Stimulated activated CD8-positive, alpha-beta memory T cell treated with anti-CD3 and anti-CD28 coated beads, Interleukin-4, amount 100 ng/mL, for 4 hours (primary cell): ENCODE data around the gene CABS1.

ENCODE experiments used
- DNase-seq, 2 donors: peaks; one replicate each; pipeline ENCODE4 v3.0.0-alpha.2; 2020; ENCODE audit warnings: low read depth in 2 of 2, low spot score in 1 of 2

CABS1 gene

DNA sequence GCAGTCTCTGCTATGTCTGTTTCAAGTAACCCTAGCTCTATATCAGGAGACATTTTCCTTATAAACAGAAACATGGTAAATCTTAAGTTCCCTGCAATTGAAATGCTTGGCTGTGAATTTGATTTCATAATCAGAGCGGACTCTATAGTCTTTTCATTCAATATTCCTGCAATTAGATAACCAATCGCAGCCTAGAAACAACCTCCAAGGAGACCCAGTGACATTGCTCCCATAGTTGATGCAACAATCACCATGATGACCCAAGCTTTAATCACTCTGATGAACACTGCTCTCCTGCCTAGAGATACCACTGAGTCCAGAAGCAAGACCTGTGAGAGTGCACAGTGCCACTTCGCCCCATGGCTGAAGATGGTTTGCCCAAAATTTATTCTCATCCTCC lies at the start of gene CABS1:
CABS1 (plus strand) TSS at position 301 of the 400 bp plus-strand sequence; CDS start at position 360, 59 bp downstream.
- DNase-seq = no peak

DNA sequence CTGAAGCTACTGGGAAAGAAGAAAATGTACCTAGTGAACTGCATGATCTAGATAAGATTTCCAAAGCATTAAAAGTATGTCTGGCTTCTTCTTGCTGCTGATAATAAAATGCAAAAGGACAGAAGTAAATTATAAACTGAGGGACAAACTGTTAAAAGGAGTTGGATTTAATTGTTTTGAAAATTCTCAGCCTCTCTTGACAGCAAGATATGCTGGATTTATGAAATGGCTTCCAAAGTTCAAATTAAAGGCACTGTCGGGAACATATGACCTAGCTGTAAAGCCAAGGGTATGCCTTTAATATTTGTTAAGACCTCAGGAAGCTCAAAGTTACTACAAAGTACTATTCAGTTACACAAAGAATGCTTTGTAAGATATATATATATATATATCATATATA lies 46.1 kb upstream of the CABS1 start:
- no peak for DNase-seq

- no peak for DNase-seq
Measured at GRCh38 chr4:70291341-70291740, 43.4 kb upstream of the CABS1 start.

GRCh38 chr4:70297576-70297975 lies 37.2 kb upstream of the CABS1 start:
- DNase-seq = no peak

GRCh38 chr4:70298051-70298450 lies 36.7 kb upstream of the CABS1 start:
- DNase-seq = no peak

- DNase-seq = no peak
Measured at GRCh38 chr4:70299643-70300042, 35.1 kb upstream of the CABS1 start.

GRCh38 chr4:70300215-70300614 lies 34.6 kb upstream of the CABS1 start:
- no peak for DNase-seq

GRCh38 chr4:70303090-70303489 lies 31.7 kb upstream of the CABS1 start:
- no peak for DNase-seq

DNA sequence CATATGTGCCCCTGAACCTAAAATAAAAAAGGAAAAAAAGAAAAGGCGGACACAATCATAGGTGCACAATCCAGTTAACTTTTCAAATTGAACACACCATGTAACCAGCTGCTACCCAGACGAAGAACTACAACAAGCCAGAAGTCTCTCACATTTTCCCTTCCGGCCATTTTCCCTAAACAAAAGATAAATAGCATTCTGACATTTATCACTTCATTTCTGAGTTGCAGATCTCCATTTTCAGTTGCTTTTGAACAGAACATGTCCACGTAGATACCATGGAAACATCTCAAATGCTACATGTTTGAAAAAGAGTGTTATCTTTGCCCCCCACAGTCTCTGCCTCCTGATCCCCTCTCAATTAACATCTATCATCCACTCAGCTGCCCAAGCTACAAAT lies 29.2 kb upstream of the CABS1 start:
- no peak for DNase-seq

GRCh38 chr4:70306076-70306475 lies 28.7 kb upstream of the CABS1 start:
- DNase-seq = no peak

- DNase-seq = no peak
Measured at GRCh38 chr4:70313736-70314135, 21.0 kb upstream of the CABS1 start.

DNA sequence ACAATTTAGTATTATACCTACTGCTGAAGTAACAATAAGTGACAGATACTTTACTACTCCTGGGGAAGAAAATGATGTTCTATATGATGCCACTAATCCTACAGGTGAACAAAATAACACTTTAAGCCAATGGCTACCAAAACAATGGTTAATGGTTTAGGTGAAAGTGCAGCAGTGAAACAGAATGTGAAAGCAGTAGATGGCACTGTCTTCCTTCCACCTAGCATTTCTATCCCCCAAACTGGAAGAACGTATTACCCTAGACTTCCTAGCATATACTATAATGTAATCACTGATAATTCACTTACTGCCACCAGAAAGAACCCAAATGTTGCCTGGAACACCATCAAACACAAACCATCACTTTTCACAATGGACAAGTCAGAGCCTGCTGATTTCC lies 18.9 kb upstream of the CABS1 start:
- no peak for DNase-seq

GRCh38 chr4:70326052-70326451 lies 8.7 kb upstream of the CABS1 start:
- no peak for DNase-seq

DNA sequence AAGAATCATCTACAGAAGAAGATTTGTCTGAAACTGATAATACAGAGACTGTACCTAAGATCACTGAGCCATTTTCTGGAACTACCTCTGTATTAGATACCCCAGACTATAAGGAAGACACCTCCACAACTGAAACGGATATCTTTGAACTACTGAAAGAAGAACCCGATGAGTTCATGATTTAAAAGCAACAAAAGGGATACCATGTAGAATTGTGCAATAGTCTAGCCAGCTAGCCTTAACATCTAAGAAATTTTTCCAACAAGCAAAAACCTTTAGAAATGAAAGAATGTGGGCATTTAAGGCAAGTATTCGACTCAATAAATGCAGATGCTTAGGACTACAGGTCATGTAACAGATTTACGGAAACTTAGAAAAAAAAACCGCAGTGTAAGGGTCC lies 1.3 kb downstream of the CABS1 start:
- no peak for DNase-seq

DNA sequence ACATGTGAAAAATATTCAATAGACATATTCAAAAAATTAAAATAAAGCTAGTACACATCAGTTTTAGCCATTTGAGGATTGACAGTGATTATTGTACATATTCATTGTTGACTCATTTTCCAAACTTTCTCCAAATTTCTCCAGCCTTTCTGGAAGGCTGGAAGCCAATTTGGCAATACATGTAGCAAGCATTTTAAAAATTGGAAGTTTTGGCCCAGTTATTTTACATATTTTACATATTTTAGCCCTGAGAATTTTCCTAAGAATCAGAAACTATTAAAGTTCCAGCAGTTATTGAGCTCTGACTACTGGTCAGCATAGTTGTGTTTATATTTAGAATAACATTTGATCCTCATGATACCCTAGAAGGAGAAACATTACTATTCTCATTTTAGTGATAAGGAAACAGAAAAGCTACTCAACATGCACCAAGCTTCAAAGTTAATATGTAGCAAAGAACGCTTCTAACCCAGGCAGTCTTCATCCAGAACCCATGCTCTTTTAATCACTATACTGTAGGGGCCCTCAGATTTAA lies 3.2 kb downstream of the CABS1 start:
- DNase-seq = no peak

GRCh38 chr4:70356185-70356584 lies 21.4 kb downstream of the CABS1 start:
- no peak for DNase-seq

DNA sequence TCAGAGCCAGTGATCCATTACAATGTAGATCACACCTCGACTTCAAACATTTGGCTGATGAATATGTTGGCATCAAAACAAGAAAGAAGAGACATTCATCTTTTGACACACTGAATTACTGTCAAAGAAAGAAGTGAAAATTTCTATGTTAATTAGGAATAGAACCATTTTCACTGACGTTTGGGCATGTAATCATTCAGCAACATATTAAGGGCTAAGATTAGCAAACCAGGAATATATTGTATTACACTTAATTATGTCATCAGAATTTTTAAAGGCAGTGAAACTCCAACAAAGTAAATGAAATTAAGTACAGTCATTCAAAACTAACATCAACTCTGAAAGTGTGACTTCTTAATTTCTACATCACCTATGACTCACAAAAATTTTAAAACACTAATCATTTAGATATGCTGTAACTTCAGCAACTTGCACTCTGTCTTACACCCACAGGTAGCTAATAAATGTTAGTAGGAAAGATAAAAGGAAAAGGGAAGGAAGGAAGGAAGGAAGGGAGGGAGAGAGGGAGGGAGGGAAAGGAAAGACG lies 24.4 kb downstream of the CABS1 start:
- DNase-seq = no peak

DNA sequence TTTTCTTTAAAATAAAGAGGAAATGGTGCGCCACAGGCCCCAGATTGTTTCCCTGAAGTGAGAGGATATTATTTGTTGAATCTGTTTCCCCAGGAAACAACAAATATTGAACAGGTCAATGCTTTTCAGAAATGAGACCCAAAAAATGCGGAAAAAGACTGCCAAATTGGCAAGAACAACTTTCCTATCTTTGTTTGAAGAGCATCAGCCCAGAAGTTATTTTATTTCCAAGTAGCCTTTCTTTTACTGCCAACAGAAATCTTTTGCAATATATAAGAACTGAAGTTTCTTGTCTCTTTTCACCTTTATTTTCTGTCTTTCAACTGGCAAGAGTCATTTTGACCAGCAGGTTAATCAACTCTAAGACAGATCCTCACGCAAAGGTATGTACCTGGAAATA lies 25.7 kb downstream of the CABS1 start, which contains the start of gene SMR3A:
SMR3A (plus strand) TSS at position 301 of the 400 bp plus-strand sequence. CDS start 1,356 bp downstream, outside the sequence.
- no peak for DNase-seq

DNA sequence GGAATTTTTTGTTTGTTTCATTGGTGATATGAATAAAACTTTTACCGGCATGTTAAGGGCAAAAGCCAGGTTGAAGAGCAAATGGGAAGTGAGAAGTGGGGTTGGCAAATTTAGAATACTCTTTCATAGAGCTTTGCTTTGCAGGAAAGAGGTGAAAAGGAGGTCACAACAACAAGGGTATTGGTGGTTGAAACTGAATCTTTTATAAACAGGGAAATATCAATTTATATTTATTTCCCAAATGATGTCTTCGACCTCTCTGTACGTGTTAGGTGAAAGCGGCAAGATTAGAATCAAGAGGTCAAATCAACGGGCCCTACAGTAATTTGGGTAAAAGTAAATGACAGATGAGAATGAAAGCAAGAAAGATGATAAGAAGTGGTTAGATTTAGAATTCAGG lies 29.2 kb downstream of the CABS1 start:
- no peak for DNase-seq

DNA sequence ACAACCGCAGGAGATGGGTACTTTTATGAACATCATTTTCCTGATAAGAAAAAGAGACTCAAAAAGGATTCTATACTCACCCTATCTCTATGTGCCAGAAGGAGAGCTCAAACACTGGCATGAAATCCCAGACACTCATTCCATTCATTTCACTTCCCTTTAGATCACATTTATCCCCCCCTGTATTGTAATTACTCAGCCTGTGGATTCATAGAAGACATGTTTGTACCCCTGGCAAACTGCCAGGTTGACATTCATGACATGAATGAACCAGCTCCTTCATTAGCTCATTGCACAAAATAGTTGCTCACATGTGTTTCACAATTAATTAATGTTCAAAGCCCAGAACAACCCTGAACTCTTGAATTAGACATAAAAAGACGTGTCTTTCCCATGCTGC lies 30.7 kb downstream of the CABS1 start:
- no peak for DNase-seq

DNA sequence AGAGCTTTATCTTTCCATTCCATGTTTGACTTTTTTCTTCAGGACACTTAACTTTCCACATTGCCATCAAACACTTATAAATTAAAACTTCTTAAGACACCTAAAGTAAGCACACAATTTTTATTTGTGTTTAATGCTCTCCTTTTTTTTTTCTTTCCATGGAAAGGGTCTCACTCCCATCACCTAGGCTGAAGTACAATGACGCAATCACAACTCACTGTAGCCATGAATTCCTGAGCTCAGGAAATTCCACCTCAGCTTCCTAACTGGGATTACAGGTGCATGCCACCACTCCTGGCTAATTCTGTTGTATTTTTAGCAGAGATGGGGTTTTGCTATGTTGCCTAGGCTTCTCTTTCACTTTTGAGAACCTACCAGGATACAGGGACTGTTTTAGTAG lies 33.0 kb downstream of the CABS1 start:
- no peak for DNase-seq

DNA sequence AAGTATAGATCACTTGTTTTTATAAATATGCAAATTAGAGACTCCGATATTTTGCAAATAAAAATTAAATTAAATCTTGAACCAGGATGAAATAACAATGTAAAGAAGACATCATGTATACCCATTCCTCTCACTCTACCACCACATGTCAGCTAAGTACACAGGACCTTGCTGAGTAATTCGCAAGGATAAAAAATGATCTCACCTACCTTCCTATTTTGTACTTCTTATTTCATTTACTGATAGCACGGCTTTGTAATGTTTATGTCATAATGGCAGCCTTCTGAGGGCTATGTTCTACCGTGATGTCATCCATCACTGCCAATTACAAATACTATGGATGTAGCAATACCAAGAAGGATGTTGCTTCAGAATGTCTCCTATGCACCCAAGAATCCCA lies 37.2 kb downstream of the CABS1 start:
- DNase-seq = no peak

DNA sequence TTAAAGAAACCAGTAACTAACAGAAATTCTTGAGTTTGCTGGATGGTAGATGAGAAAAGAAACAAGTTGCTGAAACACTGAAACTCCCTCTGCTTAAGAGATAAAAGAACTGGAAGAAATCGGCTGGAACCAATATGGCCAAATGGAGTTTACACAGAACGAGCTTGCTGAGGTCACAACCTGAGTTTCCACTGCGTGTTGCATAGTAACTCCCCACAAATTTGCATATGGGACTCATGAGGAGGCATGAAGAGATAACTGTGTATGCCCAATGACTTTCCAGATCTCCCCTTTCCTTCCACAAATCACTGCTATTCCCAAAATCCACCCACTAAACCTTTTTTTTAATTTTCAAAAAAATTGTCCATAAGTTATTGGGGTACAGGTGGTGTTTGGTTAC lies 38.0 kb downstream of the CABS1 start:
- no peak for DNase-seq
